HepG2 (cell line): ENCODE measurements around the gene PRR36. TPM values are rescaled to one million over a fixed set of nuclear protein-coding genes. Genes with fewer than 3 reads are reported as not detected.

ENCODE experiments used
- CHD4 ChIP-seq: fragments of 200-600 bp; sonication (generic); IDR thresholded peaks from 2 replicates; pipeline ENCODE4 v1.7.0; 2017; ENCODE audit warnings: mild to moderate bottlenecking, low read length, borderline replicate concordance
- DDIT3 ChIP-seq: sonication (generic); formaldehyde crosslinking; IDR thresholded peaks from 2 replicates; pipeline ENCODE4 v1.4.0; 2020; ENCODE audit warnings: mild to moderate bottlenecking, missing genetic modification reagents
- E2F2 ChIP-seq: sonication (generic); formaldehyde crosslinking; IDR thresholded peaks from 2 replicates; pipeline ENCODE4 v1.4.0; 2020; ENCODE audit warnings: missing genetic modification reagents, borderline replicate concordance
- E2F5 ChIP-seq: sonication (generic); formaldehyde crosslinking; conservative IDR thresholded peaks from 2 replicates; pipeline ENCODE4 v1.4.0; 2020; ENCODE audit warnings: missing genetic modification reagents
- EZH2 ChIP-seq: conservative IDR thresholded peaks from 2 replicates; pipeline ENCODE4 v1.6.1; 2012; ENCODE audit warnings: mild to moderate bottlenecking, low read depth, low read length, moderate library complexity
- FIP1L1 ChIP-seq: fragments of 200-400 bp; formaldehyde crosslinking; IDR thresholded peaks from 2 replicates; pipeline ENCODE4 v1.6.1; 2018; ENCODE audit warnings: low read depth, mild to moderate bottlenecking, low read length, moderate library complexity, borderline replicate concordance; ENCODE audit not compliant: insufficient read depth
- GZF1 ChIP-seq: sonication (generic); formaldehyde crosslinking; IDR thresholded peaks from 2 replicates; pipeline ENCODE4 v1.5.1; 2020; ENCODE audit warnings: mild to moderate bottlenecking, missing genetic modification reagents
- HES4 ChIP-seq: sonication (generic); formaldehyde crosslinking; IDR thresholded peaks from 2 replicates; pipeline ENCODE4 v1.9.0; 2021; ENCODE audit warnings: mild to moderate bottlenecking, missing genetic modification reagents, borderline replicate concordance
- IRF9 ChIP-seq: sonication (generic); formaldehyde crosslinking; IDR thresholded peaks from 2 replicates; pipeline ENCODE4 v1.8.0; 2022; ENCODE audit warnings: missing genetic modification reagents, mild to moderate bottlenecking, borderline replicate concordance
- KDM1A ChIP-seq: IDR thresholded peaks from 2 replicates; pipeline ENCODE4 v1.6.1; 2016; ENCODE audit warnings: missing compliant biosample characterization
- KLF16 ChIP-seq, 2 experiments: sonication (generic) in 1 of 2; formaldehyde crosslinking in 1 of 2; IDR thresholded peaks; 2 replicates each; pipeline versions ENCODE4 v1.6.1 to v1.8.0; 2016 to 2023; ENCODE audit warnings: missing genetic modification reagents in 2 of 2, missing compliant biosample characterization in 1 of 2
- MIER3 ChIP-seq: IDR thresholded peaks from 2 replicates; pipeline ENCODE4 v1.6.1; 2016; ENCODE audit warnings: missing compliant biosample characterization, borderline replicate concordance
- MZF1 ChIP-seq: sonication (generic); formaldehyde crosslinking; IDR thresholded peaks from 2 replicates; pipeline ENCODE4 v1.8.1; 2023; ENCODE audit warnings: mild to moderate bottlenecking, missing genetic modification reagents, borderline replicate concordance
- NFE2 ChIP-seq: sonication (generic); formaldehyde crosslinking; IDR thresholded peaks from 2 replicates; pipeline ENCODE4 v1.4.0; 2020; ENCODE audit warnings: missing genetic modification reagents
- SIX4 ChIP-seq: sonication (generic); formaldehyde crosslinking; IDR thresholded peaks from 2 replicates; pipeline ENCODE4 v1.4.0; 2020; ENCODE audit warnings: missing genetic modification reagents
- TAF15 ChIP-seq: fragments of 200-400 bp; formaldehyde crosslinking; IDR thresholded peaks from one replicate; pipeline ENCODE4 v1.6.1; 2018; ENCODE audit warnings: mild to moderate bottlenecking, low read depth, low read length; ENCODE audit not compliant: poor library complexity, severe bottlenecking
- TEAD3 ChIP-seq: optimal IDR thresholded peaks from 2 replicates; pipeline ENCODE3; 2016; ENCODE audit warnings: borderline replicate concordance
- TRIM22 ChIP-seq: fragments of 450-650 bp; IDR thresholded peaks from 2 replicates; pipeline ENCODE4 v1.6.1; 2017
- ZBTB42 ChIP-seq: sonication (generic); formaldehyde crosslinking; IDR thresholded peaks from 2 replicates; pipeline ENCODE4 v1.5.0; 2020; ENCODE audit warnings: mild to moderate bottlenecking, missing genetic modification reagents
- ZBTB7A ChIP-seq: sonication (generic); formaldehyde crosslinking; IDR thresholded peaks from 2 replicates; pipeline ENCODE4 v1.8.0; 2022; ENCODE audit warnings: mild to moderate bottlenecking, missing genetic modification reagents
- ZNF124 ChIP-seq: sonication (generic); formaldehyde crosslinking; IDR thresholded peaks from 2 replicates; pipeline ENCODE4 v1.4.0; 2020; ENCODE audit warnings: missing genetic modification reagents
- ZNF577 ChIP-seq: sonication (generic); formaldehyde crosslinking; IDR thresholded peaks from 2 replicates; pipeline ENCODE4 v1.4.0; 2020; ENCODE audit warnings: mild to moderate bottlenecking, low read depth, missing genetic modification reagents, borderline replicate concordance
- ZNF660 ChIP-seq: sonication (generic); formaldehyde crosslinking; IDR thresholded peaks from 2 replicates; pipeline ENCODE4 v1.5.1; 2020; ENCODE audit warnings: mild to moderate bottlenecking, low read depth, missing genetic modification reagents, borderline replicate concordance
- ZNF747 ChIP-seq: sonication (generic); formaldehyde crosslinking; IDR thresholded peaks from 2 replicates; pipeline ENCODE4 v1.8.1; 2023; ENCODE audit warnings: missing genetic modification reagents, mild to moderate bottlenecking, borderline replicate concordance
- ZNF776 ChIP-seq: sonication (generic); formaldehyde crosslinking; IDR thresholded peaks from 2 replicates; pipeline ENCODE4 v1.4.0; 2020; ENCODE audit warnings: mild to moderate bottlenecking, missing genetic modification reagents
- ZSCAN12 ChIP-seq: sonication (generic); formaldehyde crosslinking; IDR thresholded peaks from 2 replicates; pipeline ENCODE4 v1.9.0; 2021; ENCODE audit warnings: mild to moderate bottlenecking, missing genetic modification reagents
- polyA plus RNA-seq, 8 experiments: library from polyadenylated mRNA; depleted of rRNA in 3 of 8; stranded (reverse) in 7 of 8; unstranded in 1 of 8; fragments of >200 nt; fragmentation: Illumina TruSeq in 4 of 8; extraction: Trizol in 4 of 8; gene quantifications; 2 replicates each; pipeline versions ENCODE4 v1.2.1 to v1.2.3, GENCODE V29; 2011 to 2016; ENCODE audit warnings: low read depth in 4 of 8, missing spikeins in 1 of 8, mixed read lengths in 1 of 8; ENCODE audit not compliant: insufficient read depth in 1 of 8
- total RNA-seq, 5 experiments: library from RNA; depleted of rRNA; stranded (reverse); fragments of >200 nt; fragmentation: Illumina TruSeq; extraction: Trizol; gene quantifications; 2 replicates each; pipeline ENCODE4 v1.2.3, GENCODE V29; 2016; ENCODE audit warnings: low read depth in 1 of 5

PRR36 gene
- total and polyA plus RNA-seq, 2 of the 13 experiments (the other 11 are each of a cell fraction or from before 2014, with no cell fraction given) = 0.07 to 0.17 TPM

- TF ChIP-seq TAF15 (no peak), ZNF747 (no peak), NFE2 (no peak), EZH2 (no peak), ZBTB7A (peak; percentile 64), FIP1L1 (no peak), HES4 (CRISPR knock-in tag) (peak; percentile 75; the same call in 1 of the 2 replicates), ZSCAN12 (CRISPR knock-in tag) (no peak), ZNF124 (CRISPR knock-in tag) (no peak), ZBTB42 (CRISPR knock-in tag) (no peak), ZNF577 (CRISPR knock-in tag) (no peak), ZNF776 (CRISPR knock-in tag) (peak; percentile 66; the same call in 1 of the 2 replicates), IRF9 (no peak), GZF1 (CRISPR knock-in tag) (no peak), TRIM22 (no peak), TEAD3 (no peak), MZF1 (no peak), SIX4 (CRISPR knock-in tag) (no peak), ZNF660 (CRISPR knock-in tag) (no peak), DDIT3 (CRISPR knock-in tag) (no peak), KLF16 (CRISPR knock-in tag; IDR thresholded peaks at IDR 0.05) (no peak), CHD4 (no peak), KDM1A (CRISPR knock-in tag) (no peak), E2F5 (CRISPR knock-in tag) (no peak), E2F2 (CRISPR knock-in tag) (no peak), MIER3 (CRISPR knock-in tag) (no peak)
These were observed at the start of gene PRR36 (continued) for GRCh38 chr19:7874076-7874896.
